Measurements from ENCODE around the gene PLCB1. TPM values are rescaled to one million over a fixed set of nuclear protein-coding genes. Genes with fewer than 3 reads are reported as not detected.

Gene PLCB1
- total RNA-seq, 1 donor from 2014 or later, result 10.8 TPM

- Mint-ChIP-seq H3K4me1 (ENCODE audit: low read depth) (peaks cover 5% of the 10 kb centered on the region), H3K27ac (ENCODE audit: unreplicated experiment) (no peak overlapping the region), H3K36me3 (ENCODE audit: low read depth) (no peaks in the 10 kb centered on the region), H3K4me3 (ENCODE audit: unreplicated experiment) (no peak overlapping the region), H3K9me3 (ENCODE audit: low read depth) (no peaks in the 10 kb centered on the region), H3K27me3 (ENCODE audit: low read depth) (no peaks in the 10 kb centered on the region)
- DNase-seq (ENCODE audit: low spot score), result no peak
- no peak for TF ChIP-seq CTCF (IDR thresholded peaks at IDR 0.05)
These were observed 530.4 kb downstream of the PLCB1 start for GRCh38 chr20:8662433-8662954.

GRCh38 chr20:8663424-8663823, 531.4 kb downstream of the PLCB1 start:
- Mint-ChIP-seq H3K4me1 (ENCODE audit: low read depth) (peaks cover 5% of the 10 kb centered on the region), H3K9me3 (ENCODE audit: low read depth) (no peaks in the 10 kb centered on the region), H3K27ac (ENCODE audit: unreplicated experiment) (no peak overlapping the region), H3K27me3 (ENCODE audit: low read depth) (no peaks in the 10 kb centered on the region), H3K36me3 (ENCODE audit: low read depth) (no peaks in the 10 kb centered on the region), H3K4me3 (ENCODE audit: unreplicated experiment) (no peak overlapping the region)
- DNase-seq (ENCODE audit: low spot score), result no peak
- TF ChIP-seq CTCF (IDR thresholded peaks at IDR 0.05), result no peak

GRCh38 chr20:8664778-8665177, 532.7 kb downstream of the PLCB1 start:
- TF ChIP-seq CTCF (IDR thresholded peaks at IDR 0.05), result peak; percentile 35
- H3K9me3 Mint-ChIP-seq (ENCODE audit: low read depth), result no peaks in the 10 kb centered on the region
- no peak overlapping the region for H3K4me3 Mint-ChIP-seq (ENCODE audit: unreplicated experiment)
- H3K36me3 Mint-ChIP-seq (ENCODE audit: low read depth), result no peaks in the 10 kb centered on the region
- no peaks in the 10 kb centered on the region for H3K27me3 Mint-ChIP-seq (ENCODE audit: low read depth)
- peaks cover 5% of the 10 kb centered on the region for H3K4me1 Mint-ChIP-seq (ENCODE audit: low read depth)
- DNase-seq (ENCODE audit: low spot score), result no peak
- no peak overlapping the region for H3K27ac Mint-ChIP-seq (ENCODE audit: unreplicated experiment)

GRCh38 chr20:8667306-8667705, 535.2 kb downstream of the PLCB1 start:
- Mint-ChIP-seq H3K27ac (ENCODE audit: unreplicated experiment) (no peak overlapping the region), H3K9me3 (ENCODE audit: low read depth) (no peaks in the 10 kb centered on the region), H3K27me3 (ENCODE audit: low read depth) (no peaks in the 10 kb centered on the region), H3K4me3 (ENCODE audit: unreplicated experiment) (no peak overlapping the region), H3K36me3 (ENCODE audit: low read depth) (no peaks in the 10 kb centered on the region), H3K4me1 (ENCODE audit: low read depth) (peaks cover 5% of the 10 kb centered on the region)
- no peak for TF ChIP-seq CTCF (IDR thresholded peaks at IDR 0.05)
- no peak for DNase-seq (ENCODE audit: low spot score)

DNA sequence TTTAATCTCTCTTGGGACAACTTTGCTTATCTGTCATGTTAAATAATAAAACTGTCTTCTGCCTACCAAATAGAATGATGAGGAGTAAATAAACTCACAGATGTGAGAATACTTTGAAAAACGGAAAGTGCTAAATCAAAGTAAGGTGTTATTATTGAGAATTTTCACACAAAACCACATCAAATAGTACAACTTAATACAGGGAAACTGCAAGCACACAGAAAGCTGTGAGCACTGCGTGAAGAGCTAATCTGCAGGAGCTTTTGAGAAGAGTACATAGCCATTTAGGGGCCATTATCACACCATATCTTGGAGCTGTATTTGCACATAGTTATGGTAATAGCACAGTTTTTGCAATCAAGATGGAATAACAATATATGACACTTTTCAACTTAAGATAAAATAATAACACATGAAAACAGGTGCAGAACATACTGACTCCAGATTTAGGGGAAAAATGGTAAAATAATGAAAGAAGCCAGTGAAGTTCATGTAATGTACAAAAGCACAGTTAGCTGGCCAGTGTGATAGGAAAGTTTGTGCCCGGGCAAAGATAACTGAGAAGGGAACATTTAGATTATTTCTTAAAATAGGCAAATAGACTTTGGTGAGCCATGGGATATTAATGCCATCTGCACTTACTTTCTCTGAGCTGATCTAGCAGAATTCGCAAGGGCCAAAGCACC, 538.3 kb downstream of the PLCB1 start:
- H3K4me1 Mint-ChIP-seq (ENCODE audit: low read depth), result no peaks in the 10 kb centered on the region
- H3K36me3 Mint-ChIP-seq (ENCODE audit: low read depth), result no peaks in the 10 kb centered on the region
- no peak for TF ChIP-seq CTCF (IDR thresholded peaks at IDR 0.05)
- H3K27ac Mint-ChIP-seq (ENCODE audit: unreplicated experiment), result no peak overlapping the region
- no peaks in the 10 kb centered on the region for H3K27me3 Mint-ChIP-seq (ENCODE audit: low read depth)
- no peaks in the 10 kb centered on the region for H3K9me3 Mint-ChIP-seq (ENCODE audit: low read depth)
- no peak for DNase-seq (ENCODE audit: low spot score)
- no peak overlapping the region for H3K4me3 Mint-ChIP-seq (ENCODE audit: unreplicated experiment)

Measured in chondrocyte (in vitro differentiated cells).